Measurements from ENCODE around the gene GRID1.

GRID1 gene

GRCh38 chr10:86345296-86345858 lies 21.2 kb downstream of the GRID1 start:
- peaks cover 29% of the 10 kb centered on the region for H3K4me1 ChIP-seq (ENCODE audit: insufficient read depth, insufficient read length)
- no peak overlapping the region for H3K9ac ChIP-seq (ENCODE audit: insufficient read length, low read depth)
- no peaks in the 10 kb centered on the region for H3K27me3 ChIP-seq (ENCODE audit: insufficient read depth, insufficient read length)
- no peaks in the 10 kb centered on the region for H3K36me3 ChIP-seq (ENCODE audit: insufficient read depth, insufficient read length, low read length)
- H3K9me3 ChIP-seq (ENCODE audit: insufficient read depth, low read length): no peaks in the 10 kb centered on the region
- H3K4me3 ChIP-seq (ENCODE audit: insufficient read length, low read depth): no peak overlapping the region
- DNase-seq (ENCODE audit: low read depth, low spot score): no peak
- TF ChIP-seq ZNF274 (IDR thresholded peaks at IDR 0.05; ENCODE audit: low read depth, low read length) (no peak), SUZ12 (IDR thresholded peaks at IDR 0.05; ENCODE audit: extremely low read depth, insufficient read depth, insufficient read length) (no peak), YY1 (IDR thresholded peaks at IDR 0.05; ENCODE audit: insufficient read depth, insufficient read length) (no peak)

- DNase-seq (ENCODE audit: low read depth, low spot score): no peak
- no peak overlapping the region for H3K9ac ChIP-seq (ENCODE audit: insufficient read length, low read depth)
- H3K9me3 ChIP-seq (ENCODE audit: insufficient read depth, low read length): no peaks in the 10 kb centered on the region
- H3K27me3 ChIP-seq (ENCODE audit: insufficient read depth, insufficient read length): no peaks in the 10 kb centered on the region
- peaks cover 35% of the 10 kb centered on the region for H3K4me1 ChIP-seq (ENCODE audit: insufficient read depth, insufficient read length)
- no peak for TF ChIP-seq ZNF274 (IDR thresholded peaks at IDR 0.05; ENCODE audit: low read depth, low read length)
- TF ChIP-seq YY1 (IDR thresholded peaks at IDR 0.05; ENCODE audit: insufficient read depth, insufficient read length): no peak
- no peak for TF ChIP-seq SUZ12 (IDR thresholded peaks at IDR 0.05; ENCODE audit: extremely low read depth, insufficient read depth, insufficient read length)
- H3K36me3 ChIP-seq (ENCODE audit: insufficient read depth, insufficient read length, low read length): no peaks in the 10 kb centered on the region
- H3K4me3 ChIP-seq (ENCODE audit: insufficient read length, low read depth): no peak overlapping the region
Observed at GRCh38 chr10:86344714-86345161, 21.9 kb downstream of the GRID1 start.

- H3K4me3 ChIP-seq (ENCODE audit: insufficient read length, low read depth): no peak overlapping the region
- peaks cover 38% of the 10 kb centered on the region for H3K4me1 ChIP-seq (ENCODE audit: insufficient read depth, insufficient read length)
- H3K9ac ChIP-seq (ENCODE audit: insufficient read length, low read depth): no peak overlapping the region
- no peaks in the 10 kb centered on the region for H3K9me3 ChIP-seq (ENCODE audit: insufficient read depth, low read length)
- TF ChIP-seq SUZ12 (IDR thresholded peaks at IDR 0.05; ENCODE audit: extremely low read depth, insufficient read depth, insufficient read length) (no peak), YY1 (IDR thresholded peaks at IDR 0.05; ENCODE audit: insufficient read depth, insufficient read length) (no peak), ZNF274 (IDR thresholded peaks at IDR 0.05; ENCODE audit: low read depth, low read length) (no peak)
- no peaks in the 10 kb centered on the region for H3K27me3 ChIP-seq (ENCODE audit: insufficient read depth, insufficient read length)
- H3K36me3 ChIP-seq (ENCODE audit: insufficient read depth, insufficient read length, low read length): no peaks in the 10 kb centered on the region
- DNase-seq (ENCODE audit: low read depth, low spot score): no peak
Observed at GRCh38 chr10:86344281-86344680, 22.3 kb downstream of the GRID1 start.

- no peak for DNase-seq (ENCODE audit: low read depth, low spot score)
- no peak overlapping the region for H3K9ac ChIP-seq (ENCODE audit: insufficient read length, low read depth)
- TF ChIP-seq ZNF274 (IDR thresholded peaks at IDR 0.05; ENCODE audit: low read depth, low read length) (no peak), YY1 (IDR thresholded peaks at IDR 0.05; ENCODE audit: insufficient read depth, insufficient read length) (no peak), SUZ12 (IDR thresholded peaks at IDR 0.05; ENCODE audit: extremely low read depth, insufficient read depth, insufficient read length) (no peak)
- no peaks in the 10 kb centered on the region for H3K36me3 ChIP-seq (ENCODE audit: insufficient read depth, insufficient read length, low read length)
- H3K27me3 ChIP-seq (ENCODE audit: insufficient read depth, insufficient read length): no peaks in the 10 kb centered on the region
- H3K9me3 ChIP-seq (ENCODE audit: insufficient read depth, low read length): no peaks in the 10 kb centered on the region
- H3K4me1 ChIP-seq (ENCODE audit: insufficient read depth, insufficient read length): peaks cover 35% of the 10 kb centered on the region
- no peak overlapping the region for H3K4me3 ChIP-seq (ENCODE audit: insufficient read length, low read depth)
Observed at GRCh38 chr10:86343761-86344160, 22.8 kb downstream of the GRID1 start.

- no peaks in the 10 kb centered on the region for H3K27me3 ChIP-seq (ENCODE audit: insufficient read depth, insufficient read length)
- peaks cover 31% of the 10 kb centered on the region for H3K4me1 ChIP-seq (ENCODE audit: insufficient read depth, insufficient read length)
- no peak for DNase-seq (ENCODE audit: low read depth, low spot score)
- TF ChIP-seq ZNF274 (IDR thresholded peaks at IDR 0.05; ENCODE audit: low read depth, low read length): no peak
- no peak for TF ChIP-seq SUZ12 (IDR thresholded peaks at IDR 0.05; ENCODE audit: extremely low read depth, insufficient read depth, insufficient read length)
- no peak for TF ChIP-seq YY1 (IDR thresholded peaks at IDR 0.05; ENCODE audit: insufficient read depth, insufficient read length)
- no peaks in the 10 kb centered on the region for H3K36me3 ChIP-seq (ENCODE audit: insufficient read depth, insufficient read length, low read length)
- no peak overlapping the region for H3K4me3 ChIP-seq (ENCODE audit: insufficient read length, low read depth)
- H3K9ac ChIP-seq (ENCODE audit: insufficient read length, low read depth): no peak overlapping the region
- H3K9me3 ChIP-seq (ENCODE audit: insufficient read depth, low read length): 0 out of 2 replicates have a peak, but pooled peaks cover 5% of the 10 kb centered on the region
Observed at GRCh38 chr10:86342111-86342863, 24.3 kb downstream of the GRID1 start.

GRCh38 chr10:86341361-86341811 lies 25.2 kb downstream of the GRID1 start:
- no peak overlapping the region for H3K4me3 ChIP-seq (ENCODE audit: insufficient read length, low read depth)
- DNase-seq (ENCODE audit: low read depth, low spot score): no peak
- 0 out of 2 replicates have a peak, but pooled peaks cover 5% of the 10 kb centered on the region for H3K9me3 ChIP-seq (ENCODE audit: insufficient read depth, low read length)
- H3K27me3 ChIP-seq (ENCODE audit: insufficient read depth, insufficient read length): no peaks in the 10 kb centered on the region
- H3K4me1 ChIP-seq (ENCODE audit: insufficient read depth, insufficient read length): peaks cover 27% of the 10 kb centered on the region
- peak overlapping the region; percentile 21 for H3K9ac ChIP-seq (ENCODE audit: insufficient read length, low read depth)
- no peaks in the 10 kb centered on the region for H3K36me3 ChIP-seq (ENCODE audit: insufficient read depth, insufficient read length, low read length)
- TF ChIP-seq YY1 (IDR thresholded peaks at IDR 0.05; ENCODE audit: insufficient read depth, insufficient read length): no peak
- no peak for TF ChIP-seq ZNF274 (IDR thresholded peaks at IDR 0.05; ENCODE audit: low read depth, low read length)
- TF ChIP-seq SUZ12 (IDR thresholded peaks at IDR 0.05; ENCODE audit: extremely low read depth, insufficient read depth, insufficient read length): no peak

GRCh38 chr10:86340991-86341260 lies 25.7 kb downstream of the GRID1 start:
- no peak for TF ChIP-seq YY1 (IDR thresholded peaks at IDR 0.05; ENCODE audit: insufficient read depth, insufficient read length)
- TF ChIP-seq SUZ12 (IDR thresholded peaks at IDR 0.05; ENCODE audit: extremely low read depth, insufficient read depth, insufficient read length): no peak
- TF ChIP-seq ZNF274 (IDR thresholded peaks at IDR 0.05; ENCODE audit: low read depth, low read length): no peak
- Histone ChIP-seq H3K27me3 (ENCODE audit: insufficient read depth, insufficient read length) (no peaks in the 10 kb centered on the region), H3K4me1 (ENCODE audit: insufficient read depth, insufficient read length) (peaks cover 24% of the 10 kb centered on the region)

More at GRCh38 chr10:86340991-86341260, 25.7 kb downstream of the GRID1 start:
- Histone ChIP-seq H3K4me3 (ENCODE audit: insufficient read length, low read depth) (no peak overlapping the region), H3K9me3 (ENCODE audit: insufficient read depth, low read length) (0 out of 2 replicates have a peak, but pooled peaks cover 5% of the 10 kb centered on the region), H3K9ac (ENCODE audit: insufficient read length, low read depth) (peak overlapping the region; percentile 17), H3K36me3 (ENCODE audit: insufficient read depth, insufficient read length, low read length) (no peaks in the 10 kb centered on the region)
- no peak for DNase-seq (ENCODE audit: low read depth, low spot score)
